ENCODE measurements around the gene SOCS6.

DNA sequence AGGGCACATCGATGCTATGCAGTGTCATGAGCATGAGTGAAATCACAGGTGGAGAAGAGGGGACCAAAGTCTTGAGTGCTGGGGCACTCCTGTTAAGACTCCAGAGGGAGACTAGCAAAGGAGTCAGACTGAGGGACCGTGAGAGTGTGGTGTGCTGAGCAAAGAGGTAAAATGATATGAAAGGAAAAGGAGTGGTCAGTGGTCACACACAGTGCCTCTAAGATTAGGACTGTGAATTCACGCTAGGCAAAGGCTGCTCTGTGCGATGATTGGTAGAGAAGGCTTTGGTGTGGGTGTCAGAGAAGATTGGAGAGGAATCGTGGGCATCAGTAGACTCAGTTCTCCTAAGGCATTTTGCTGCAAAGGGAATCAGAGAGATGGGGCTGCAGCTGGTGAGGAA lies 12.8 kb downstream of the SOCS6 start:
- TF ChIP-seq EP300 (IDR thresholded peaks at IDR 0.05) (no peak), POLR2AphosphoS5 (IDR thresholded peaks at IDR 0.05) (no peak), POLR2A (IDR thresholded peaks at IDR 0.05; ENCODE audit: low read depth) (no peak)
- TF ChIP-seq, protein P1, sequence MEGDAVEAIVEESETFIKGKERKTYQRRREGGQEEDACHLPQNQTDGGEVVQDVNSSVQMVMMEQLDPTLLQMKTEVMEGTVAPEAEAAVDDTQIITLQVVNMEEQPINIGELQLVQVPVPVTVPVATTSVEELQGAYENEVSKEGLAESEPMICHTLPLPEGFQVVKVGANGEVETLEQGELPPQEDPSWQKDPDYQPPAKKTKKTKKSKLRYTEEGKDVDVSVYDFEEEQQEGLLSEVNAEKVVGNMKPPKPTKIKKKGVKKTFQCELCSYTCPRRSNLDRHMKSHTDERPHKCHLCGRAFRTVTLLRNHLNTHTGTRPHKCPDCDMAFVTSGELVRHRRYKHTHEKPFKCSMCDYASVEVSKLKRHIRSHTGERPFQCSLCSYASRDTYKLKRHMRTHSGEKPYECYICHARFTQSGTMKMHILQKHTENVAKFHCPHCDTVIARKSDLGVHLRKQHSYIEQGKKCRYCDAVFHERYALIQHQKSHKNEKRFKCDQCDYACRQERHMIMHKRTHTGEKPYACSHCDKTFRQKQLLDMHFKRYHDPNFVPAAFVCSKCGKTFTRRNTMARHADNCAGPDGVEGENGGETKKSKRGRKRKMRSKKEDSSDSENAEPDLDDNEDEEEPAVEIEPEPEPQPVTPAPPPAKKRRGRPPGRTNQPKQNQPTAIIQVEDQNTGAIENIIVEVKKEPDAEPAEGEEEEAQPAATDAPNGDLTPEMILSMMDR (IDR thresholded peaks at IDR 0.05), result no peak
